ENCODE data around the gene ONECUT2.

ONECUT2 gene

DNA sequence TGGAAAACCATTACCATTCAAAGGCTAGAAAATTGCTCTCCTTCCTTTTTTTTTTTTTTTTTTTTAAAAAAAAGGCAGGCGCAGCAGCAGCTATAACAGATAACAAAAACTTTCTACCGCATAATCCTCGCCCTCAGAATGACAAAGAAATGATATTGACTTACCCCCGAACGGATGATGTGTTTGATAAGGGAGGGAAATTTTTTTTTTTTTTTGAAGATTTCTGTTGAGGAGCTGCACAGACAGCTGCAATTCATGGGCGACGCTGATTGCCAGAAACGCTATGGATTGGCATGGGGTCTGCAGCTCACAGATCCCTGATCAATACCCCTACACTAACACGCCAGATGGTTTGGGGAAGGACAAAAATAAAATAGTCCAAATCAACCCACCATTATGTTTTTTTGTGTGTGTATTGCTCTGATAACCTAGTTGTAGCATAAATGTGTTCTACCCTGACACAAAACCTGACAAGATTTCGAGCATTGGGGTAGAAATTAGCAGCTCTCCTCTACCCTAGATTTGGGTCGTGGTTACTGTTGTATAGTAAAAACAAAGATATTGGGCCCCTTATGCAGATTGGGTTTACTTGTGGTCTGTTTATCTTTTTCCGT is 3.6 kb upstream of the ONECUT2 start:
- no peak for DNase-seq (ENCODE audit: low read depth)

DNA sequence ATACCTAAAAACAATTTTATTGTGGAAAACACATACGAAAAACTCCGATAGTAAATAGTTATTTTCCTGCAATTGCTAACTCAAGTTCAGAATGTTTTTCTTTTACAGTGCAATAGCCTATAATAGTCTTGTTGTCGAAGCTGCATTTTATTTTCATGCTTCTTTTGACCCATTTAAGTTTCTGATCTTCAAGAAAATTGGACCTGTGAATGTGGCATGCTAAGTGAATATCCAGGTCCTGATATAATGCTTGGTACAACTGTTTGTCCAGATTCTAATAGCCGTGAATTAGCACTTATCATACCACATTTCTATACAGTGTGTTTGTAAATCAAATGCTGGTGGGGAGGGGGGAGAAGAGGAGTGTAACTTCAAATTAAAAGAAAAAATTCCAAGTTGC is 3.0 kb upstream of the ONECUT2 start:
- no peak for DNase-seq (ENCODE audit: low read depth)

GRCh38 chr18:57432751-57433400 is 2.3 kb upstream of the ONECUT2 start:
- DNase-seq (ENCODE audit: low read depth), result no peak

GRCh38 chr18:57433482-57433881 is 1.7 kb upstream of the ONECUT2 start:
- DNase-seq (ENCODE audit: low read depth), result no peak

DNA sequence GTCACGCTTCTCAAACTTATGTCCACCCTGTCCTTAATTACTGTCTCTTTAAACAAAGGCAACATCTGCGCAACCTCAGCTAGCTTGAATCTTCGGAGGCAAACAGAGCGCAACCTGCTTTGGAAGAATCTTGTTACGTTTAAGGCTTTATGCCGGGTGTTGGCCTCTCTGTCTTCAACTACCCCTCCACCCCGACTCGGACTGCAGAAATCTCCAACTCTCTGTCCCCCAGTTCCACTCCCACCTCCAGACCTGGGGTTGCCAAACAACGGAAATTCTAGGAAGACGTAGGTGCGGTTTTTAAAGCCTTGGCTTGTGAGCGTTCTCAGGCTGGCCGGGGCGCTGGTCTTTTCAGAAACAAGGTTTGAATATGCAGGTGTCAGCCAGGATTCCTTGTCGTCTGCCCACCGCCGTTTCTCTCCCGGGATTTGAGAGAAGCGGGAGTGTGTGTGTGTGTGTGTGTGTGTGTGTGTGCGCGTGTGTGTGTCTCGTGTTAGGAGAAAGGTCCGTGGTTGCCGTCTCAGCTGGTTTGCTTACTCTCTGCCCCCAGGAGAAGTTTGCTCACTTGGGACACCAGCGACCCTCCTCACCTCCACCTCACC is 1.1 kb upstream of the ONECUT2 start:
- no peak for DNase-seq (ENCODE audit: low read depth)

GRCh38 chr18:57435846-57436190 is 644 bp downstream of the ONECUT2 start:
- no peak for DNase-seq (ENCODE audit: low read depth)

- no peak for DNase-seq (ENCODE audit: low read depth)
Measured at GRCh38 chr18:57436191-57436964, 1.2 kb downstream of the ONECUT2 start.

- no peak for DNase-seq (ENCODE audit: low read depth)
Measured at GRCh38 chr18:57436965-57437333, 1.8 kb downstream of the ONECUT2 start.

DNA sequence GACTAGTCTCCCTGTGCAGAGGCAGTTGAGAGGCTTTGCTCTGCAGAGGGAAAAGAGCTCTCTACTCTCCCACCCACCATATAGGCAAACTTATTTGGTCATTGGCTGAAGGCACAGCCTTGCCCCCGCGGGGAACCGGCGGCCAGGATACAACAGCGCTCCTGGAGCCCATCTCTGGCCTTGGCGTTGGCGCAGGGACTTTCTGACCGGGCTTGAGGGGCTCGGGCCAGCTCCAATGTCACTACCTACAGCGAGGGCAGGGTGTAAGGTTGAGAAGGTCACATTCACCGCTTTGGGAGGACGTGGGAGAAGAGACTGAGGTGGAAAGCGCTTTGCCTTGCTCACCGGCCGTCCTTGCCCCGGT is 2.2 kb downstream of the ONECUT2 start:
- DNase-seq (ENCODE audit: low read depth), result no peak

- DNase-seq (ENCODE audit: low read depth), result peak; percentile 24
Measured at GRCh38 chr18:57437766-57438671, 2.8 kb downstream of the ONECUT2 start.

GRCh38 chr18:57438743-57439608 is 3.8 kb downstream of the ONECUT2 start:
- DNase-seq (ENCODE audit: low read depth), result no peak

GRCh38 chr18:57439609-57439968 is 4.4 kb downstream of the ONECUT2 start:
- no peak for DNase-seq (ENCODE audit: low read depth)

DNA sequence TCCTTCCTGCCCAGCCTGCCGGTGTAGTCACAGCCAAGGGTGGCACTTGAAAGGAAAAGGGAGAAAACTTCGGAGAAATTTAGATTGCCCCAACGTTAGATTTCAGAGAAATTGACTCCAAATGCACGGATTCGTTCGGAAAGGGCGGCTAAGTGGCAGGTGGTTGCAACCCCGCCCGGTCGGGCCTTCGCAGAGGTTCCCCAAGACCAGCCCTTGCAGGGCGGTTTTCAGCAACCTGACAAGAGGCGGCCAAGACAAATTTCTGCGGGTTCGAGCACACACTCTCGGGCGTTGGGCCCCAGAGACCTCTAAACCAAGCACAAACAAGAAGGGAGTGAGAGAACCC is 4.8 kb downstream of the ONECUT2 start:
- no peak for DNase-seq (ENCODE audit: low read depth)

GRCh38 chr18:57440331-57441070 is 5.3 kb downstream of the ONECUT2 start:
- DNase-seq (ENCODE audit: low read depth), result no peak

- DNase-seq (ENCODE audit: low read depth), result no peak
Measured at GRCh38 chr18:57441071-57441794, 6.1 kb downstream of the ONECUT2 start.

- DNase-seq (ENCODE audit: low read depth), result no peak
Measured at GRCh38 chr18:57443247-57443646, 8.1 kb downstream of the ONECUT2 start.

DNA sequence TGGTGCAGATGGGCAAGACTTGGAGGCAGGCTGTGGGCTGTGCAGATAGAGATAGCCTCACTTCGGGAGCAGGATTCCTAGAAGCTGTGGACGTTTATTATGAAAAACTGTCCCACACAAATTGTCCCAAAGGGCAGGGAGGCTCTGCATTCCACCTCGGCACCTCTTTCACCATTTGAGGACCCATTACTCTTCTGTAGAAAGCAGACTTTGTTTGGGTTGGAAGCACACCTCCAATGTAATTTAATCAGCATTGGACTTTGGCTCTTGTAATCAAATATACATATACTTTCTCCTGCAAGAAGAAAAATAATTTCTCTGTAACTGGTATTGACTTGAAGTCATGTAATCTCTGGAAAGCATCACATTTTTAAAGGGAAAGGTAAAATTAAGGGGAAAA is 8.5 kb downstream of the ONECUT2 start:
- no peak for DNase-seq (ENCODE audit: low read depth)

- DNase-seq (ENCODE audit: low read depth), result no peak
Measured at GRCh38 chr18:57444301-57444759, 9.2 kb downstream of the ONECUT2 start.

DNA sequence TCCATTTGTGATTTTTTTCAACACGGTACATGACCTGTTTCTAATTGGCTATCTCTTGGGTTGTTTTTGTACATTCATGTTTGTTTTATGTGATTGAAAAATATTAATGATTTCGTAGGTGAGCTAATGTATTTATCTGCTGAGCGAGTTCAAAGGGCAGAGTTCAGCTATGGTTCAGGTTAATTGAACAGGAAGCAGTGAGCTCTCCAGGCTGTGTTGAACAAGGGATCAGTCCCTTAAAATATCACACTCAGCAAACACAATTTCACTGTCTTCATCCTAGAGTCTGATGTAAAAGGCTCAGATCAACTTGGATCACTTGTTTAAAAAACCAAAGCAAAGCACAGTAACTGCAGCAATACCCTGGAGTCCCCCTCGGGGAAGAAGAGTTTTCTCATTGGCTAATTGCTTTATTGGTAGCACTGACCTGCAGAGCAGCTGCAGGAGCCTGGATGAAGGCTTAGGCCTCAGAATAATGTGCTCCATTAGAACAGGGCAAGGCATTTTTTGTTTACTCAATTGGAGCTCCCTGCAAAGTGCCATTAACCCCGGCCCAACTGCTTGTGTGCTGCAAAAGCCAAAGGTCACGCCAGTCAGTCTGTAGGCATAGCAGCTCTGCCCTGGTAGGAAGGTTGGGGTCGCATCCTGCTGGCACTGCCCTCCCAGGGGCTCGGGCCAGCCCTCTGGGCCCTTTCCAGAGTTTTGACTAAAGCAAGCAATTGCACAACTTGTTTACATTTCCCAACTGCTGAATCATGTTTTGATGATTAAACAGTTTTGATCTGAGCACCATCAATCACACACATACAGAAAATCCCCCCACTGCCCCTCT is 10.5 kb downstream of the ONECUT2 start:
- DNase-seq (ENCODE audit: low read depth), result no peak
